ENCODE measurements around the gene VBP1. TPM values are rescaled to one million over a fixed set of nuclear protein-coding genes. Genes with fewer than 3 reads are reported as not detected.

VBP1 gene, protein sequence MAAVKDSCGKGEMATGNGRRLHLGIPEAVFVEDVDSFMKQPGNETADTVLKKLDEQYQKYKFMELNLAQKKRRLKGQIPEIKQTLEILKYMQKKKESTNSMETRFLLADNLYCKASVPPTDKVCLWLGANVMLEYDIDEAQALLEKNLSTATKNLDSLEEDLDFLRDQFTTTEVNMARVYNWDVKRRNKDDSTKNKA
- 67.7 and 94.7 TPM in 2 replicates for total RNA-seq

DNA sequence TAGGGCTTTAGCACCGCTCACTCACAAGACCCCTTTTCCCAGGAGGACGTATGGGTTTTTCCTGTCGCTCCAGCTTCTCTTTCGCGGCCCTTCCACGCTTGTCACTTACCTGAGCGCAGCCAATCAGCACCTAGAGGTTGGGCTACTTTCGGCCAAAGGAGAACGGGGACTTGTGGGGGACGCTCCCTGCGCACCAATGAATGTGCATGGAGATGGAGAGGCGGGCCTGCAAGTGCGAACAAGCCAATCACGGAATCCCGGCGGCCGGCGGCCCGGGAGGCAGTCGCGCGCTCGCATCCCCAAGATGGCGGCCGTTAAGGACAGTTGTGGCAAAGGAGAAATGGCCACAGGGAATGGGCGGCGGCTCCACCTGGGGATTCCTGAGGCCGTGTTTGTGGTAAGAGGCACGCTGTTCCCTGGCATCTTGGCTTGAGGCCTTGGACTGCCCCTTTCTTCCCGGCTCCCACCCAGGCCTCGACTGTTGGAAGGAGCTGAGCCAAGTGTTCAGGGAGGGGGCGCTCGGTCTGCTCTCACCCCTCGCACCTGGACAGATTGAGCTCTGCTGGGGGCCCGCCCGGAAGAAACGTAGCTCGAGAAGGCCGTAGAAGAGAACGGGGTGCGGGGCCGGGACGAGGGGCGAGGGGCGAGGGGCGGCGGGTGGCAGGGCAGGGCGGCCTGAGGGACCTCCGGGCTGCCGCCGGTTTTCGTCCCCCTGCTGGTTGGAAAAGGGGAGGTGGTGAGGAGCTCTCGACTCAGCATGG lies at the start of gene VBP1:
TSS of gene VBP1 (plus strand) at position 282 of the 761 bp plus-strand sequence. CDS start at position 305, 23 bp downstream.

DNA sequence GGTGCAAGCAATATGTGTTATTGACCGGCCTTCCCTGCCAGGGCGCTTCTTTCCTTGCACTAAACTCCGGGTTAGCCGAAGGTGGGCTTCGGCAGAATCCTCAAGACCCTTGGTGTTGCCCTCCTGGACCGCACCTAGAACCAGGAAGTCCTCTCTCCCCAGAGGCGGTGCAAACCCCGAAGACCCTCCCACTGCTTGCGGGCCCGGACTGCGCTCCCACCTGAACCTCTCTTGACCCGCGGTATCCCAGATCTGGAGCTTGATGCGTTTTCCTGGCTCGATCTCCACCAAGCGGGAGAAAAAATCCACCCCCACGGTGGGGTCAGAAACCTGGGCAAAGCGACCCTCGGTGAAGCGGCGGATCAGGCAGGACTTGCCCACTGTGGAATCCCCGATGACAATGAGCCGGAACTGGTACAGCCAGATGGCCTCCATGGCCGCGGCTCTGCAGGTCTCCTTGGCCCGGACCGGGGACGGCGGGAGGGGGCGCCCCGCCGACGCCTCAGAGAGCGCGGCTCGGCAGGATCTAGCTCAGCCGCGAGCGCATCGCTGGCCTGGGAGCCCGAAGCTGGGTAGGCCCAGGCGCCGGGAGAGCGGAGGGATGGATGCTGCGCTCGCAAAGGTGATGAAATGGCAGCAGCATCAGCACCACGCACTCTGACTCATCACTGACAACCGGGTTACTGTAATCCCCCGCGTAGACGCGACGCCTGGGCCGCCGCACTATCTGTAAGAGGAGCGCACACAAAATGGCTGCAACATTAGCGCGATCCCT lies 47.8 kb downstream of the VBP1 start, which contains the start of gene RAB39B:
TSS of gene RAB39B (minus strand) at position 638 of the 775 bp plus-strand sequence. CDS start at position 435, 203 bp downstream.

Other genes with a start within 250 kb of the VBP1 start
- 2.7 and 7.9 TPM in 2 replicates for gene F8, start 193.7 kb upstream of the VBP1 start, total RNA-seq
- gene FUNDC2, start 189.6 kb upstream of the VBP1 start, total RNA-seq, result 42.4 and 59.8 TPM in 2 replicates
- 9.9 and 11.7 TPM in 2 replicates for gene CMC4, start 145.3 kb upstream of the VBP1 start, total RNA-seq
- gene MTCP1, start 145.3 kb upstream of the VBP1 start, total RNA-seq, result 2.5 and 5.2 TPM in 2 replicates
- 11.0 and 22.0 TPM in 2 replicates for gene BRCC3, start 145.0 kb upstream of the VBP1 start, total RNA-seq
- gene RAB39B, start 48.0 kb downstream of the VBP1 start, total RNA-seq, result 0.38 and 0.56 TPM in 2 replicates
- gene CLIC2, start 118.2 kb downstream of the VBP1 start, total RNA-seq, result under 0.01 and 0.85 TPM in 2 replicates
- gene F8A2, start 165.6 kb downstream of the VBP1 start, total RNA-seq, result not detected in 2 replicates
- gene F8A3, start 242.2 kb downstream of the VBP1 start, total RNA-seq, result 2.7 and 2.8 TPM in 2 replicates

All from regular cardiac myocyte (primary cell).